ENCODE measurements around the gene BTG1. TPM values are rescaled to one million over a fixed set of nuclear protein-coding genes. Genes with fewer than 3 reads are reported as not detected.

Gene BTG1
- total RNA-seq, 4 donors from 2014 or later: 57.8 to 101 (median 75.6) TPM

DNA sequence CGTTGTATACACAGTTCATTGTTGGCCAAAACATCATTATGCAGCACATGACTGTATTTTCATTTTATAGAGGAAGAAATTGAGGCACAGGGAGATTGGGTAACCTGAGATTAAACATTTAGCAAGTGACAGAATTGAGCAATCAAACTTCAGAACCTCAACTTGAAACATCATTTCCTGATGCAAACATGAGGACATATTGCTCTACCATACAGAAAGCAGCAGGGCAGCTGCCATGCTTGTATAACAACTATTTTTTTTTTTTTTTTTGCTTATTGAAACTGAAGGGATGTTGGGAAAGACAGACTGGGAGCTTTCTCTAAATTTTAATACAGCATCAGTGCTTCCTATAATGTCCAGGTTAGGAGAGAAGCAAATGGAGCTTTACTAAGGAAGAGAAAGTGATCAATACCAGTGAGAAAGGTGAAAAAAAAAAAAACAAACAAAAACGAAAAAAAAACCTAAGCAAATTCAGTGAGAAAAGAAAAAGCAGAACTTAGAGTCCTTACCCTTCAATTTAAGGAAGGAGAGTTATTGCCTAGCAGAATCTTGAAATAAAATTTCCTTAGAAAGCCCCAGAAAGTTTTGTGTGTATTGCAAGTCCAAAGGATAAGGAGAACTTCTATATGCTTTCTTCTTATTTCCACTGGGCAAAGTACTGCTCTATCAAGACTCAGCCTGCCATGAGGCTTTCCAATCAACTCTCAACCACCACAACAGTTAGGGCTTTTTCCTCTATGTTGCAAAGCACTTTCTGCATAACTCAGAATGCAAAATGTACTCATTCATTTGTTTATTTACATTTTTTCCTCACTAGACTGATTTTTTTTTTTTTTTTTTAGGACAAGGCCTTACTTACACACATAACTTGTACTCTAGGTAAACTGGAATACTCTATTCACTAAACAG, 21.6 kb downstream of the BTG1 start:
- DNase-seq (ENCODE audit: low spot score) (no peak), ATAC-seq (ENCODE audit: low FRiP score) (no peak)
- TF ChIP-seq, protein P1, sequence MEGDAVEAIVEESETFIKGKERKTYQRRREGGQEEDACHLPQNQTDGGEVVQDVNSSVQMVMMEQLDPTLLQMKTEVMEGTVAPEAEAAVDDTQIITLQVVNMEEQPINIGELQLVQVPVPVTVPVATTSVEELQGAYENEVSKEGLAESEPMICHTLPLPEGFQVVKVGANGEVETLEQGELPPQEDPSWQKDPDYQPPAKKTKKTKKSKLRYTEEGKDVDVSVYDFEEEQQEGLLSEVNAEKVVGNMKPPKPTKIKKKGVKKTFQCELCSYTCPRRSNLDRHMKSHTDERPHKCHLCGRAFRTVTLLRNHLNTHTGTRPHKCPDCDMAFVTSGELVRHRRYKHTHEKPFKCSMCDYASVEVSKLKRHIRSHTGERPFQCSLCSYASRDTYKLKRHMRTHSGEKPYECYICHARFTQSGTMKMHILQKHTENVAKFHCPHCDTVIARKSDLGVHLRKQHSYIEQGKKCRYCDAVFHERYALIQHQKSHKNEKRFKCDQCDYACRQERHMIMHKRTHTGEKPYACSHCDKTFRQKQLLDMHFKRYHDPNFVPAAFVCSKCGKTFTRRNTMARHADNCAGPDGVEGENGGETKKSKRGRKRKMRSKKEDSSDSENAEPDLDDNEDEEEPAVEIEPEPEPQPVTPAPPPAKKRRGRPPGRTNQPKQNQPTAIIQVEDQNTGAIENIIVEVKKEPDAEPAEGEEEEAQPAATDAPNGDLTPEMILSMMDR (IDR thresholded peaks at IDR 0.05): no peak

- TF ChIP-seq, protein P1 (IDR thresholded peaks at IDR 0.05): no peak
- ATAC-seq (ENCODE audit: low FRiP score): no peak
- no peak for DNase-seq (ENCODE audit: low spot score)
Observed at GRCh38 chr12:92122941-92123779, 22.5 kb downstream of the BTG1 start.

- TF ChIP-seq, protein P1 (IDR thresholded peaks at IDR 0.05): no peak
- no peak for ATAC-seq (ENCODE audit: low FRiP score)
Observed at GRCh38 chr12:92121826-92122225, 23.8 kb downstream of the BTG1 start.

DNA sequence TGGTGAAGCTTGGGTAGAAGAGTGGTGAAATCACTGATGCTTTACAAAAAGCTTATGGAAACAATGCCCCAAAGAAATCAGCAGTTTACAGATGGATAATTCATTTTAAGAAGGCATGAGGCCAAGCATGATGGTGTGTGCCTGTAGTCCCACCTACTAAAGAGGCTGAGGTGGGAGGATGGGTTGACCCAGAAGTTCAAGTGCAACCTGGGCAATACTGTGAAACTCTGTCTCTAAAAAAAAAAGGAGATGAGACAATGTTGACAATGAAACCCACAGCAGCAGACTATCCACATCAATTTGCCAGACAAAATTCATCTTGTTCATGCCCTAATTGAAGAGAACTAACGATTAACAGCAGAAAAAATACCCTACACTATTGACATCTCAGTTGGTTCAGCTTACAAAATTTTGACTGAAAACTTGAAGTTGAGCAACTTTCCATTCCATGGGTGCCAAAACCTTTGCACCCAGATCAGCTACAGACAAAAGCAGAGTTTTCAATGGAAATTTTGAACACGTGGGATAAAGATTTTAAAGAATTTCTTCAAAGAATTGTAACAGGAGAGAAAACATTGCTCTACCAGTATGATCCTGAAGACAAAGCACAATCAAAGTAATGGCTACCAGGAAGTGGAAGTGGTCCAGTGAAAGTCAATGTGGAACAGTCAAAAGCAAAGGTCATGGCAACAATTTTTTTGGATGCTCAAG, 26.7 kb downstream of the BTG1 start:
- DNase-seq (ENCODE audit: low spot score) (no peak), ATAC-seq (ENCODE audit: low FRiP score) (no peak)
- TF ChIP-seq, protein P1 (IDR thresholded peaks at IDR 0.05): no peak

More at GRCh38 chr12:92121826-92122225, 23.8 kb downstream of the BTG1 start:
- DNase-seq (ENCODE audit: low spot score): no peak

- TF ChIP-seq, protein P1 (IDR thresholded peaks at IDR 0.05): no peak
- DNase-seq (ENCODE audit: low spot score) (no peak), ATAC-seq (ENCODE audit: low FRiP score) (no peak)
Observed at GRCh38 chr12:92114834-92115233, 30.8 kb downstream of the BTG1 start.

GRCh38 chr12:92111256-92111655, 34.4 kb downstream of the BTG1 start:
- DNase-seq (ENCODE audit: low spot score) (no peak), ATAC-seq (ENCODE audit: low FRiP score) (no peak)
- TF ChIP-seq, protein P1 (IDR thresholded peaks at IDR 0.05): no peak
